Testis (tissue), 3 donors: ENCODE data around the gene AUH. TPM values are rescaled to one million over a fixed set of nuclear protein-coding genes. Genes with fewer than 3 reads are reported as not detected.

Source experiments
- DNase-seq: peaks from one replicate; pipeline ENCODE4 v3.0.0-alpha.2; 2019
- H3K27ac ChIP-seq, 2 donors: fragments of 200-600 bp; sonication (generic); one replicate each; pipeline ENCODE4 v1.5.1; 2019
- H3K27me3 ChIP-seq: fragments of 200-600 bp; sonication (generic); one replicate; pipeline ENCODE4 v1.5.1; 2019
- H3K36me3 ChIP-seq: fragments of 200-600 bp; sonication (generic); one replicate; pipeline ENCODE4 v1.5.1; 2017; ENCODE audit warnings: low read depth; ENCODE audit errors: missing control alignments
- H3K4me1 ChIP-seq: fragments of 200-600 bp; sonication (generic); one replicate; pipeline ENCODE4 v1.5.1; 2019
- H3K4me3 ChIP-seq, 2 donors: fragments of 200-600 bp; sonication (generic); one replicate each; pipeline ENCODE4 v1.5.1; 2017 to 2019
- H3K9me3 ChIP-seq: fragments of 200-600 bp; sonication (generic); one replicate; pipeline ENCODE4 v1.5.1; 2017
- POLR2A ChIP-seq: fragments of 450-650 bp; IDR thresholded peaks from one replicate; pipeline ENCODE4 v1.6.1; 2017; ENCODE audit warnings: antibody characterized with exemption, mild to moderate bottlenecking, moderate library complexity
- WGBS, 2 donors: methylation state at CpG; one replicate each; pipeline ENCODE4 v1.1.5; 2018; 5-methylcytosine and 5-hydroxymethylcytosine counted together
- intact Hi-C: fragments of 100-400 bp; cut with DNase I; formaldehyde crosslinking; loops from one replicate; pipeline ENCODE4 v1.15.1; 2023; ENCODE audit warnings: low total_unique reads
- polyA plus RNA-seq: library from polyadenylated mRNA; stranded (reverse); fragments of 350-450 nt; fragmentation: Illumina TruSeq; extraction: RNeasy Lipid Tissue Mini Kit (QIAGEN cat#74804); gene quantifications from one replicate; pipeline ENCODE4 v1.2.3, GENCODE V29; 2014; ENCODE audit warnings: low read depth, low replicate concordance; ENCODE audit not compliant: insufficient read depth
- total RNA-seq, 2 donors: library from RNA; depleted of rRNA; stranded (reverse); fragments of >200 nt; gene quantifications; one replicate each; pipeline ENCODE4 v1.2.3, GENCODE V29; 2016
- TF ChIP-seq, protein P1 (sequence below), 3 experiments: fragments of 450-650 bp in 2 of 3; fragments of 200-600 bp in 1 of 3; sonication (generic) in 1 of 3; IDR thresholded peaks; one replicate each; pipeline ENCODE4 v1.5.1; 2016 to 2019; ENCODE audit warnings: antibody characterized with exemption in 3 of 3, mild to moderate bottlenecking in 2 of 3, moderate library complexity in 1 of 3

The AUH gene
- total and polyA plus RNA-seq, 3 donors from 2014 or later: 9.1 to 33.9 (median 31.7) TPM

- Histone ChIP-seq H3K36me3 (no peaks in the 10 kb centered on the region), H3K4me3 (no peak overlapping the region), H3K27me3 (no peaks in the 10 kb centered on the region), H3K9me3 (no peaks in the 10 kb centered on the region), H3K27ac (no peak overlapping the region), H3K4me1 (no peaks in the 10 kb centered on the region)
- intact Hi-C loops: no loop called here
- 90 to 92% methylated on average over 12 of the region's 12 CpGs for WGBS, 2 donors
- DNase-seq: no peak
- TF ChIP-seq, protein P1, sequence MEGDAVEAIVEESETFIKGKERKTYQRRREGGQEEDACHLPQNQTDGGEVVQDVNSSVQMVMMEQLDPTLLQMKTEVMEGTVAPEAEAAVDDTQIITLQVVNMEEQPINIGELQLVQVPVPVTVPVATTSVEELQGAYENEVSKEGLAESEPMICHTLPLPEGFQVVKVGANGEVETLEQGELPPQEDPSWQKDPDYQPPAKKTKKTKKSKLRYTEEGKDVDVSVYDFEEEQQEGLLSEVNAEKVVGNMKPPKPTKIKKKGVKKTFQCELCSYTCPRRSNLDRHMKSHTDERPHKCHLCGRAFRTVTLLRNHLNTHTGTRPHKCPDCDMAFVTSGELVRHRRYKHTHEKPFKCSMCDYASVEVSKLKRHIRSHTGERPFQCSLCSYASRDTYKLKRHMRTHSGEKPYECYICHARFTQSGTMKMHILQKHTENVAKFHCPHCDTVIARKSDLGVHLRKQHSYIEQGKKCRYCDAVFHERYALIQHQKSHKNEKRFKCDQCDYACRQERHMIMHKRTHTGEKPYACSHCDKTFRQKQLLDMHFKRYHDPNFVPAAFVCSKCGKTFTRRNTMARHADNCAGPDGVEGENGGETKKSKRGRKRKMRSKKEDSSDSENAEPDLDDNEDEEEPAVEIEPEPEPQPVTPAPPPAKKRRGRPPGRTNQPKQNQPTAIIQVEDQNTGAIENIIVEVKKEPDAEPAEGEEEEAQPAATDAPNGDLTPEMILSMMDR (IDR thresholded peaks at IDR 0.05): no peak
- no peak for TF ChIP-seq POLR2A
Measured at GRCh38 chr9:91182429-91183225, 179.1 kb downstream of the AUH start.

DNA sequence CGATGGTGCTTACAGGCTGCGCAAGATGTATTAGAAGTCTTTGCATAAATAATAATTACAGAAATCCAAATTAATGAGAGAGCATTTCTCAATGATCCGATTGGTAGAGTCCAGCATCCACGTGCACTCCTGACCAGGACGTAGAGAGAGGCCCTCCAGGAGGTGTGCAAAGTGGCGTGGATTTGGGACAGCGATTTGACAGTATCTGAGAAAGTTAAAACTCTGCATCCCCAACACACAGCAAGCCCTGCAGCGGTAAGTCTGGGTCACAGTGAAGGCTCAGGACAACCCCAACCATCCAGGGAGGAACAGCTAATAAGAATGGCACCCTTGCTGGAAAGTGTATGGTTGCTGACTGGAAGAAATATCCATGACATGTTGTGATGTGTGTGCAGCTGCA is 180.2 kb downstream of the AUH start:
- Histone ChIP-seq H3K4me1 (no peaks in the 10 kb centered on the region), H3K4me3 (no peak overlapping the region), H3K9me3 (no peaks in the 10 kb centered on the region), H3K27ac (no peak overlapping the region), H3K27me3 (no peaks in the 10 kb centered on the region), H3K36me3 (no peaks in the 10 kb centered on the region)
- no peak for DNase-seq
- intact Hi-C loops: no loop called here
- no peak for TF ChIP-seq POLR2A
- TF ChIP-seq, protein P1 (IDR thresholded peaks at IDR 0.05): no peak
- 80 to 90% methylated on average over 8 of the region's 8 CpGs for WGBS, 2 donors

GRCh38 chr9:91180930-91181268 is 180.8 kb downstream of the AUH start:
- WGBS, 2 donors: 70 to 100% methylated on average over 3 of the region's 3 CpGs
- intact Hi-C loops: no loop called here
- no peak for DNase-seq

DNA sequence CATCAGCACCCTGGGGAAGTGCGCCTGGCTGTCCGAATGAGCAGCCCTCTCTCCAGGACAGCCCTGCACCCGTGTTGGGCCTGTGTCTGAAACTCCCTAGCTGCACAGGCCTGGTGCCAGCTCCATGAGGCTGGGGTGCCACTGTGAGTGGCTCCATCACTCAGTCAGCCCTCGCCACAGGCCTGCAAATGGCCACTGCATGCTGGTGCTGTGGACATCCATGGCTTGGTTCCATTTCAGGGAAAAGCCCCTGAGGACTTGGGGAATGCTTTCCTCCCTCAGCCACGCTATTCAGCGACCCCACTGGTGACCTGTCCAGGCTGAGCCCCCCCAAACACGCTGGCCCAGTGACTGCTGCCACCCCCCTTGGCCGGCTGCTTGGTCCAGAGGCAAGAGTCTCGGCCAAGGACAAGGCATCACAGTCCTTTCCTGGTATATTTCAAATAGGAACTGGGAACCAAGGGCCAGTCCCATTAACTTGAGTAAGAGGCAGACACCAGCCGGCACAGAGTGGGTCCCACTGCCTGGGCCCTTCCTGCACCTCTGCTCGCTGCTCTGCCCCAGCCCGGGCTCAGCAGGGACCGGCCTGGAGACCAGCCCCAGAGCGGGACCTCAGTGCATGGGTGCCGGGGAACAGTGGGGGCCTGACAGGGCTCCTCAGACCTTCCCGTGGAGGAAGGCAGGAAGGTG is 181.3 kb downstream of the AUH start:
- no peak overlapping the region for H3K27ac ChIP-seq
- no peak overlapping the region for H3K4me3 ChIP-seq
- 93 to 98% methylated on average over 5 to 15 of the region's 16 CpGs for whole genome bisulfite sequencing, 2 donors
- no peaks in the 10 kb centered on the region for H3K9me3 ChIP-seq
- H3K27me3 ChIP-seq: no peaks in the 10 kb centered on the region
- H3K4me1 ChIP-seq: no peaks in the 10 kb centered on the region
- no peak for DNase-seq
- no peak for TF ChIP-seq POLR2A
- TF ChIP-seq, protein P1 (IDR thresholded peaks at IDR 0.05): no peak
- intact Hi-C loops: no loop called here
- no peaks in the 10 kb centered on the region for H3K36me3 ChIP-seq

More at GRCh38 chr9:91180930-91181268, 180.8 kb downstream of the AUH start:
- H3K27ac ChIP-seq: no peak overlapping the region
- no peak for TF ChIP-seq POLR2A
- TF ChIP-seq, protein P1 (IDR thresholded peaks at IDR 0.05): no peak
- no peaks in the 10 kb centered on the region for H3K27me3 ChIP-seq
- no peaks in the 10 kb centered on the region for H3K4me1 ChIP-seq
- H3K4me3 ChIP-seq: no peak overlapping the region
- H3K9me3 ChIP-seq: no peaks in the 10 kb centered on the region
- no peaks in the 10 kb centered on the region for H3K36me3 ChIP-seq
